Measurements from ENCODE around the gene PRPF38B.

DNA sequence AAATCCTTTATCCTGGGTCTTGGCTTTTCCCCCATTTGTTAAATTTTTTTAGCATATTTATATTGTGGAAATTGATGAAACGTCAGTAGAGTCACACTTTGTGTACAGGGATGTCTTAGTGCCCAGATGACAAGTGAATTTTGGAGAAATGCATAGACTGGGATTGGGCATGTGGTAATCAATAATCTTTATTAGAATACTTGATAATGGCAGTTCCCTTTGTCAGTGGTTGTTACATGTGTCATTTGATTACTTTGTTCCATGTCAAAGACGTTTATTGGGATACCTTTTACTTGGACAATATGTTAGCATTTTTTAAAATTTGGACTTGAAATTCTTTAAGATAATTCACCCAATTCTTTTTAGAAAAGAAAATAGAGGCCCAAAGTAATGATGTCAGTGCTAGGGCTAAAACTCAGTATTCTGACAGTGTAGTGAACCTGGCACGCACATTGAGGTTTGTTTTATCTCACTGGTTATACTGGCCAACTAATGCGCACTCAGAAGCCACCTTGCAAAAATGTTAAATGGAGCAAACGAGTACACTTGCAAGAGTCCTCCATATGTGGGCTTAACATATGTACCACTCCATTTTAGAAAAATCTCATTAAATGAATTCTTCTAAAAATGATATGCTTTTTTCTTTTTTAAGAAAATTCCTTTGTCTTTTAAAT, 9.2 kb downstream of the PRPF38B start:
- no peak for TF ChIP-seq NR2C2 (CRISPR knock-in tag; IDR thresholded peaks at IDR 0.05)
- TF ChIP-seq, protein P1, sequence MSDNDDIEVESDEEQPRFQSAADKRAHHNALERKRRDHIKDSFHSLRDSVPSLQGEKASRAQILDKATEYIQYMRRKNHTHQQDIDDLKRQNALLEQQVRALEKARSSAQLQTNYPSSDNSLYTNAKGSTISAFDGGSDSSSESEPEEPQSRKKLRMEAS (CRISPR knock-in tag; IDR thresholded peaks at IDR 0.05) = no peak
- TF ChIP-seq ZBTB21 (CRISPR knock-in tag; IDR thresholded peaks at IDR 0.05; ENCODE audit: borderline replicate concordance) = no peak
- TF ChIP-seq, protein P2, sequence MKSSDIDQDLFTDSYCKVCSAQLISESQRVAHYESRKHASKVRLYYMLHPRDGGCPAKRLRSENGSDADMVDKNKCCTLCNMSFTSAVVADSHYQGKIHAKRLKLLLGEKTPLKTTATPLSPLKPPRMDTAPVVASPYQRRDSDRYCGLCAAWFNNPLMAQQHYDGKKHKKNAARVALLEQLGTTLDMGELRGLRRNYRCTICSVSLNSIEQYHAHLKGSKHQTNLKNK (CRISPR knock-in tag; IDR thresholded peaks at IDR 0.05) = no peak
- TF ChIP-seq SP1 (CRISPR knock-in tag; conservative IDR thresholded peaks at IDR 0.05) = no peak
- TF ChIP-seq MXD4 (CRISPR knock-in tag; IDR thresholded peaks at IDR 0.05; ENCODE audit: borderline replicate concordance) = no peak
- TF ChIP-seq TCF7 (CRISPR knock-in tag; IDR thresholded peaks at IDR 0.05; ENCODE audit: low read depth) = no peak
- TF ChIP-seq, protein P3, sequence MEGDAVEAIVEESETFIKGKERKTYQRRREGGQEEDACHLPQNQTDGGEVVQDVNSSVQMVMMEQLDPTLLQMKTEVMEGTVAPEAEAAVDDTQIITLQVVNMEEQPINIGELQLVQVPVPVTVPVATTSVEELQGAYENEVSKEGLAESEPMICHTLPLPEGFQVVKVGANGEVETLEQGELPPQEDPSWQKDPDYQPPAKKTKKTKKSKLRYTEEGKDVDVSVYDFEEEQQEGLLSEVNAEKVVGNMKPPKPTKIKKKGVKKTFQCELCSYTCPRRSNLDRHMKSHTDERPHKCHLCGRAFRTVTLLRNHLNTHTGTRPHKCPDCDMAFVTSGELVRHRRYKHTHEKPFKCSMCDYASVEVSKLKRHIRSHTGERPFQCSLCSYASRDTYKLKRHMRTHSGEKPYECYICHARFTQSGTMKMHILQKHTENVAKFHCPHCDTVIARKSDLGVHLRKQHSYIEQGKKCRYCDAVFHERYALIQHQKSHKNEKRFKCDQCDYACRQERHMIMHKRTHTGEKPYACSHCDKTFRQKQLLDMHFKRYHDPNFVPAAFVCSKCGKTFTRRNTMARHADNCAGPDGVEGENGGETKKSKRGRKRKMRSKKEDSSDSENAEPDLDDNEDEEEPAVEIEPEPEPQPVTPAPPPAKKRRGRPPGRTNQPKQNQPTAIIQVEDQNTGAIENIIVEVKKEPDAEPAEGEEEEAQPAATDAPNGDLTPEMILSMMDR (IDR thresholded peaks at IDR 0.05) = no peak
- no peak for TF ChIP-seq CREB1 (CRISPR knock-in tag; IDR thresholded peaks at IDR 0.05)
- TF ChIP-seq ATF1 (CRISPR knock-in tag; IDR thresholded peaks at IDR 0.05) = no peak
- no peak for TF ChIP-seq NFYB (CRISPR knock-in tag; conservative IDR thresholded peaks at IDR 0.05; ENCODE audit: low read depth)

Data from WTC11 (cell line).